ENCODE measurements around the gene TYMS. TPM values are rescaled to one million over a fixed set of nuclear protein-coding genes. Genes with fewer than 3 reads are reported as not detected.

Gene TYMS
- total RNA-seq, 1 donor from 2014 or later = 15.5 TPM

GRCh38 chr18:675307-675706 is 17.9 kb downstream of the TYMS start:
- Mint-ChIP-seq H3K27ac (ENCODE audit: unreplicated experiment) (no peak overlapping the region), H3K4me3 (ENCODE audit: unreplicated experiment) (no peak overlapping the region), H3K36me3 (ENCODE audit: unreplicated experiment) (no peaks in the 10 kb centered on the region), H3K4me1 (ENCODE audit: low read depth, unreplicated experiment) (no peaks in the 10 kb centered on the region), H3K27me3 (ENCODE audit: unreplicated experiment) (no peaks in the 10 kb centered on the region), H3K9me3 (ENCODE audit: unreplicated experiment) (no peaks in the 10 kb centered on the region)
- no peak for DNase-seq
- TF ChIP-seq CTCF (IDR thresholded peaks at IDR 0.05; ENCODE audit: partially characterized antibody, unreplicated experiment) = no peak

GRCh38 chr18:676069-676468 is 18.6 kb downstream of the TYMS start:
- TF ChIP-seq CTCF (IDR thresholded peaks at IDR 0.05; ENCODE audit: partially characterized antibody, unreplicated experiment) = no peak
- H3K27me3 Mint-ChIP-seq (ENCODE audit: unreplicated experiment) = no peaks in the 10 kb centered on the region
- H3K4me3 Mint-ChIP-seq (ENCODE audit: unreplicated experiment) = no peak overlapping the region
- no peak for DNase-seq
- no peaks in the 10 kb centered on the region for H3K4me1 Mint-ChIP-seq (ENCODE audit: low read depth, unreplicated experiment)
- no peak overlapping the region for H3K27ac Mint-ChIP-seq (ENCODE audit: unreplicated experiment)
- H3K9me3 Mint-ChIP-seq (ENCODE audit: unreplicated experiment) = no peaks in the 10 kb centered on the region
- no peaks in the 10 kb centered on the region for H3K36me3 Mint-ChIP-seq (ENCODE audit: unreplicated experiment)

- no peak for DNase-seq
- Mint-ChIP-seq H3K36me3 (ENCODE audit: unreplicated experiment) (no peaks in the 10 kb centered on the region), H3K4me3 (ENCODE audit: unreplicated experiment) (no peak overlapping the region), H3K27me3 (ENCODE audit: unreplicated experiment) (peaks cover 1% of the 10 kb centered on the region), H3K4me1 (ENCODE audit: low read depth, unreplicated experiment) (no peaks in the 10 kb centered on the region), H3K27ac (ENCODE audit: unreplicated experiment) (no peak overlapping the region), H3K9me3 (ENCODE audit: unreplicated experiment) (no peaks in the 10 kb centered on the region)
- no peak for TF ChIP-seq CTCF (IDR thresholded peaks at IDR 0.05; ENCODE audit: partially characterized antibody, unreplicated experiment)
Measured at GRCh38 chr18:676736-677135, 19.3 kb downstream of the TYMS start.

- TF ChIP-seq CTCF (IDR thresholded peaks at IDR 0.05; ENCODE audit: partially characterized antibody, unreplicated experiment) = no peak
- H3K4me1 Mint-ChIP-seq (ENCODE audit: low read depth, unreplicated experiment) = no peaks in the 10 kb centered on the region
- no peak overlapping the region for H3K4me3 Mint-ChIP-seq (ENCODE audit: unreplicated experiment)
- peaks cover 1% of the 10 kb centered on the region for H3K27me3 Mint-ChIP-seq (ENCODE audit: unreplicated experiment)
- no peaks in the 10 kb centered on the region for H3K36me3 Mint-ChIP-seq (ENCODE audit: unreplicated experiment)
- H3K27ac Mint-ChIP-seq (ENCODE audit: unreplicated experiment) = no peak overlapping the region
- no peak for DNase-seq
- no peaks in the 10 kb centered on the region for H3K9me3 Mint-ChIP-seq (ENCODE audit: unreplicated experiment)
Measured at GRCh38 chr18:677145-677544, 19.7 kb downstream of the TYMS start.

GRCh38 chr18:677951-678381 is 20.5 kb downstream of the TYMS start:
- no peaks in the 10 kb centered on the region for H3K36me3 Mint-ChIP-seq (ENCODE audit: unreplicated experiment)

More at GRCh38 chr18:677951-678381, 20.5 kb downstream of the TYMS start:
- Mint-ChIP-seq H3K27me3 (ENCODE audit: unreplicated experiment) (peaks cover 1% of the 10 kb centered on the region), H3K4me3 (ENCODE audit: unreplicated experiment) (no peak overlapping the region), H3K9me3 (ENCODE audit: unreplicated experiment) (no peaks in the 10 kb centered on the region), H3K4me1 (ENCODE audit: low read depth, unreplicated experiment) (no peaks in the 10 kb centered on the region), H3K27ac (ENCODE audit: unreplicated experiment) (no peak overlapping the region)
- no peak for TF ChIP-seq CTCF (IDR thresholded peaks at IDR 0.05; ENCODE audit: partially characterized antibody, unreplicated experiment)
- DNase-seq = no peak
